ENCODE measurements around the gene OAF.

The OAF gene

GRCh38 chr11:120182790-120183491 is 27.9 kb upstream of the OAF start:
- DNase-seq (ENCODE audit: extremely low spot score), result peak; percentile 60
- no peak for TF ChIP-seq NFRKB (IDR thresholded peaks at IDR 0.05)
- TF ChIP-seq HDGF (IDR thresholded peaks at IDR 0.05; ENCODE audit: borderline replicate concordance), result no peak
- no peak for TF ChIP-seq PKNOX1 (IDR thresholded peaks at IDR 0.05)
- no peak for TF ChIP-seq TARDBP (IDR thresholded peaks at IDR 0.05)
- no peak for TF ChIP-seq ZNF384 (IDR thresholded peaks at IDR 0.05)
- TF ChIP-seq SUZ12 (IDR thresholded peaks at IDR 0.05), result no peak
- TF ChIP-seq FOXA1 (IDR thresholded peaks at IDR 0.05), result no peak
- no peak for TF ChIP-seq SP1 (IDR thresholded peaks at IDR 0.05)
- TF ChIP-seq LEF1 (IDR thresholded peaks at IDR 0.05; ENCODE audit: borderline replicate concordance), result no peak
- TF ChIP-seq ARNT (IDR thresholded peaks at IDR 0.05), result no peak
- TF ChIP-seq FOXM1 (IDR thresholded peaks at IDR 0.05; ENCODE audit: borderline replicate concordance), result no peak
- no peak for TF ChIP-seq ELF4 (IDR thresholded peaks at IDR 0.05)
- no peak for TF ChIP-seq FOXK2 (IDR thresholded peaks at IDR 0.05)
- no peak for TF ChIP-seq CTBP1 (IDR thresholded peaks at IDR 0.05; ENCODE audit: borderline replicate concordance)
- no peak for TF ChIP-seq BHLHE40 (IDR thresholded peaks at IDR 0.05; ENCODE audit: borderline replicate concordance)
- TF ChIP-seq L3MBTL2 (conservative IDR thresholded peaks at IDR 0.05), result no peak
- POLR2A ChIA-PET, result no interaction called here
- CTCF ChIA-PET, result interaction anchor here (1.0 to 1.3 kb wide), 2 partner anchors 14 to 120 kb away, joined by 3 to 4 read pairs; no protein-coding TSS in a partner anchor

GRCh38 chr11:120183701-120184141 is 27.1 kb upstream of the OAF start:
- no peak for TF ChIP-seq L3MBTL2 (conservative IDR thresholded peaks at IDR 0.05)
- TF ChIP-seq HDGF (IDR thresholded peaks at IDR 0.05; ENCODE audit: borderline replicate concordance), result no peak
- no peak for TF ChIP-seq SUZ12 (IDR thresholded peaks at IDR 0.05)
- TF ChIP-seq ZNF384 (IDR thresholded peaks at IDR 0.05), result no peak
- no peak for TF ChIP-seq FOXA1 (IDR thresholded peaks at IDR 0.05)
- no peak for DNase-seq (ENCODE audit: extremely low spot score)
- CTCF ChIA-PET, result interaction anchor here (0.6 to 1.3 kb wide), 3 partner anchors 13 to 171 kb away, joined by 3 to 4 read pairs (median 3); no protein-coding TSS in a partner anchor
- POLR2A ChIA-PET, result no interaction called here

GRCh38 chr11:120184371-120184945 is 26.4 kb upstream of the OAF start:
- POLR2A ChIA-PET, result no interaction called here
- CTCF ChIA-PET, result interaction anchor here (0.6 kb wide), 1 partner anchor 172 kb away, joined by 3 read pairs; no protein-coding TSS in a partner anchor
- DNase-seq (ENCODE audit: extremely low spot score), result no peak
- TF ChIP-seq FOXM1 (IDR thresholded peaks at IDR 0.05; ENCODE audit: borderline replicate concordance), result no peak
- no peak for TF ChIP-seq BHLHE40 (IDR thresholded peaks at IDR 0.05; ENCODE audit: borderline replicate concordance)
- TF ChIP-seq ZNF384 (IDR thresholded peaks at IDR 0.05), result no peak
- no peak for TF ChIP-seq ELF4 (IDR thresholded peaks at IDR 0.05)
- TF ChIP-seq SUZ12 (IDR thresholded peaks at IDR 0.05), result no peak
- no peak for TF ChIP-seq TARDBP (IDR thresholded peaks at IDR 0.05)
- no peak for TF ChIP-seq SP1 (IDR thresholded peaks at IDR 0.05)
- TF ChIP-seq HDGF (IDR thresholded peaks at IDR 0.05; ENCODE audit: borderline replicate concordance), result no peak
- no peak for TF ChIP-seq ARNT (IDR thresholded peaks at IDR 0.05)
- TF ChIP-seq L3MBTL2 (conservative IDR thresholded peaks at IDR 0.05), result no peak

- ChIA-PET POLR2A (interaction anchor here (0.6 kb wide), 1 partner anchor 345 kb away, joined by 3 read pairs; no protein-coding TSS in a partner anchor), CTCF (no interaction called here)
- no peak for DNase-seq (ENCODE audit: extremely low spot score)
- no peak for TF ChIP-seq FOXA1 (IDR thresholded peaks at IDR 0.05)
Observed at GRCh38 chr11:120184946-120185705, 25.7 kb upstream of the OAF start.

- ChIA-PET POLR2A (interaction anchor here (0.6 to 1.5 kb wide), 2 partner anchors 12 to 344 kb away, joined by 3 to 5 read pairs; no protein-coding TSS in a partner anchor), CTCF (no interaction called here)
- no peak for DNase-seq (ENCODE audit: extremely low spot score)
- TF ChIP-seq NFRKB (IDR thresholded peaks at IDR 0.05), result no peak
- TF ChIP-seq LEF1 (IDR thresholded peaks at IDR 0.05; ENCODE audit: borderline replicate concordance), result no peak
- TF ChIP-seq SUZ12 (IDR thresholded peaks at IDR 0.05), result no peak
- TF ChIP-seq TARDBP (IDR thresholded peaks at IDR 0.05), result no peak
- TF ChIP-seq FOXM1 (IDR thresholded peaks at IDR 0.05; ENCODE audit: borderline replicate concordance), result no peak
- no peak for TF ChIP-seq L3MBTL2 (conservative IDR thresholded peaks at IDR 0.05)
- TF ChIP-seq FOXK2 (IDR thresholded peaks at IDR 0.05), result no peak
- no peak for TF ChIP-seq CTBP1 (IDR thresholded peaks at IDR 0.05; ENCODE audit: borderline replicate concordance)
- TF ChIP-seq PKNOX1 (IDR thresholded peaks at IDR 0.05), result no peak
- no peak for TF ChIP-seq BHLHE40 (IDR thresholded peaks at IDR 0.05; ENCODE audit: borderline replicate concordance)
Observed at GRCh38 chr11:120185706-120186455, 25.0 kb upstream of the OAF start.

- TF ChIP-seq HDGF (IDR thresholded peaks at IDR 0.05; ENCODE audit: borderline replicate concordance) (no peak), L3MBTL2 (conservative IDR thresholded peaks at IDR 0.05) (no peak), SP1 (IDR thresholded peaks at IDR 0.05) (no peak), ZNF384 (IDR thresholded peaks at IDR 0.05) (no peak), FOXM1 (IDR thresholded peaks at IDR 0.05; ENCODE audit: borderline replicate concordance) (no peak), ELF4 (IDR thresholded peaks at IDR 0.05) (no peak), TARDBP (IDR thresholded peaks at IDR 0.05) (no peak), LEF1 (IDR thresholded peaks at IDR 0.05; ENCODE audit: borderline replicate concordance) (no peak), FOXK2 (IDR thresholded peaks at IDR 0.05) (no peak), PKNOX1 (IDR thresholded peaks at IDR 0.05) (no peak)
Observed at GRCh38 chr11:120186456-120186773, 24.4 kb upstream of the OAF start.

More at GRCh38 chr11:120186456-120186773, 24.4 kb upstream of the OAF start:
- POLR2A ChIA-PET, result interaction anchor here (1.5 kb wide), 1 partner anchor 11 kb away, joined by 5 read pairs; no protein-coding TSS in a partner anchor
- no peak for DNase-seq (ENCODE audit: extremely low spot score)
- CTCF ChIA-PET, result interaction anchor here (1.2 kb wide), 1 partner anchor 43 kb away, joined by 3 read pairs; no protein-coding TSS in a partner anchor
